SU-DHL-6 (cell line): ENCODE data around the gene TSPAN1.

Experiments used
- CTCF ChIP-seq: fragments of 200-600 bp; sonication (generic); IDR thresholded peaks from one replicate; pipeline ENCODE4 v1.5.1; 2017; ENCODE audit warnings: antibody characterized with exemption, mild to moderate bottlenecking, low read length, moderate library complexity; ENCODE audit not compliant: insufficient read depth, poor library complexity, severe bottlenecking
- EZH2phosphoT487 ChIP-seq: fragments of 200-600 bp; sonication (generic), shearing (Covaris generic); conservative IDR thresholded peaks from 2 replicates; pipeline ENCODE4 v1.6.1; 2018; ENCODE audit warnings: mild to moderate bottlenecking, antibody characterized with exemption, low read length, moderate library complexity, mixed read lengths

- TF ChIP-seq CTCF (no peak), EZH2phosphoT487 (no peak)
Observed at GRCh38 chr1:46186076-46186475, 11.2 kb downstream of the TSPAN1 start.
